Naive thymus-derived CD4-positive, alpha-beta T cell (primary cell): ENCODE data around the gene SOX5. TPM values are rescaled to one million over a fixed set of nuclear protein-coding genes. Genes with fewer than 3 reads are reported as not detected.

Source experiments
- ATAC-seq: fragments of 150-1000 bp; cut with Tn5 transposase; 2 replicates; pipeline ENCODE4 v1.10.0; 2021; ENCODE audit warnings: mild to moderate bottlenecking, moderate library complexity
- CTCF ChIA-PET: fragments of 350-600 bp; sonication (Branson Sonifier 250); formaldehyde crosslinking; loops from one replicate; lab custom pipeline; 2021; ENCODE audit warnings: antibody characterized with exemption; lab: Charles Lee
- POLR2A ChIA-PET: fragments of 350-600 bp; sonication (Branson Sonifier 250); formaldehyde crosslinking; loops from one replicate; lab custom pipeline; 2021; ENCODE audit warnings: antibody characterized with exemption, inconsistent platforms; lab: Charles Lee
- DNase-seq, 9 donors: peaks; one replicate each; pipeline versions ENCODE4 v3.0.0 to v3.0.0-alpha.2; 2020 to 2022; ENCODE audit warnings: mixed read lengths in 1 of 9
- H3K27ac ChIP-seq: one replicate; pipeline ENCODE4 v1.7.0; 2013; ENCODE audit warnings: mild to moderate bottlenecking, low read depth, low read length, moderate library complexity
- H3K27me3 ChIP-seq, 2 donors: one replicate each; pipeline ENCODE4 v1.7.0; 2013; ENCODE audit warnings: low read length in 2 of 2, mild to moderate bottlenecking in 2 of 2, moderate library complexity in 2 of 2; ENCODE audit not compliant: control insufficient read depth in 2 of 2, insufficient read depth in 2 of 2
- H3K36me3 ChIP-seq, 3 experiments: 1 replicate in 2 of 3; 2 replicates in 1 of 3; pipeline ENCODE4 v1.7.0; 2013; ENCODE audit warnings: low read length in 3 of 3, mild to moderate bottlenecking in 3 of 3, moderate library complexity in 1 of 3; ENCODE audit not compliant: insufficient read depth in 3 of 3, control insufficient read depth in 2 of 3
- H3K4me1 ChIP-seq, 2 donors: one replicate each; pipeline ENCODE4 v1.7.0; 2013; ENCODE audit warnings: low read length in 2 of 2, mild to moderate bottlenecking in 2 of 2, moderate library complexity in 1 of 2; ENCODE audit not compliant: control insufficient read depth in 2 of 2, insufficient read depth in 2 of 2
- H3K4me3 ChIP-seq: 2 replicates; pipeline ENCODE4 v1.7.0; 2013; ENCODE audit warnings: mild to moderate bottlenecking, low read length
- H3K9me3 ChIP-seq, 3 experiments: 1 replicate in 2 of 3; 2 replicates in 1 of 3; pipeline ENCODE4 v1.7.0; 2013; ENCODE audit warnings: low read length in 3 of 3; ENCODE audit not compliant: control insufficient read depth in 2 of 3
- H3K27ac Mint-ChIP-seq, 9 donors: one replicate each; pipeline ENCODE4 v1.8.0; 2020 to 2022; ENCODE audit warnings: mixed read lengths in 9 of 9, mild to moderate bottlenecking in 8 of 9, moderate library complexity in 5 of 9, inconsistent platforms in 2 of 9
- H3K27me3 Mint-ChIP-seq, 5 donors: one replicate each; pipeline ENCODE4 v1.8.0; 2021 to 2022; ENCODE audit warnings: mixed read lengths in 5 of 5, mild to moderate bottlenecking in 1 of 5
- H3K36me3 Mint-ChIP-seq, 5 donors: one replicate each; pipeline ENCODE4 v1.8.0; 2020 to 2022; ENCODE audit warnings: mixed read lengths in 5 of 5, mild to moderate bottlenecking in 3 of 5, inconsistent platforms in 1 of 5
- H3K4me1 Mint-ChIP-seq, 7 donors: one replicate each; pipeline ENCODE4 v1.8.0; 2020 to 2022; ENCODE audit warnings: mixed read lengths in 7 of 7, mild to moderate bottlenecking in 3 of 7, inconsistent platforms in 1 of 7
- H3K4me3 Mint-ChIP-seq, 10 donors: one replicate each; pipeline ENCODE4 v1.8.0; 2020 to 2022; ENCODE audit warnings: mild to moderate bottlenecking in 10 of 10, mixed read lengths in 10 of 10, moderate library complexity in 6 of 10, inconsistent platforms in 2 of 10
- H3K9me3 Mint-ChIP-seq, 11 donors: one replicate each; pipeline ENCODE4 v1.8.0; 2020 to 2022; ENCODE audit warnings: mixed read lengths in 11 of 11, mild to moderate bottlenecking in 4 of 11, inconsistent platforms in 1 of 11, moderate library complexity in 1 of 11
- intact Hi-C, 2 donors: fragments of 100-400 bp; cut with micrococcal nuclease; formaldehyde crosslinking; loops; one replicate each; pipeline ENCODE4 v1.15.1; 2023
- polyA plus RNA-seq, 2 donors: library from polyadenylated mRNA; unstranded; fragments of 300-500 nt; fragmentation: Illumina TruSeq; gene quantifications; one replicate each; pipeline ENCODE4 v1.2.3, GENCODE V29; 2021
- total RNA-seq, 6 experiments: library from RNA in 5 of 6; stranded (reverse) in 5 of 6; gene quantifications; 1 replicate in 5 of 6; 2 replicates in 1 of 6; pipeline ENCODE4 v1.2.3 and lab custom pipeline; 2021 to 2026

SOX5 gene
- total and polyA plus RNA-seq, 7 experiments from 2014 or later = 0.05 TPM; not detected in 6

- no peak overlapping the region for H3K4me3 Mint-ChIP-seq
- POLR2A ChIA-PET = no interaction called here
Observed at GRCh38 chr12:23626791-23627190, 322.7 kb downstream of the SOX5 start.

GRCh38 chr12:23621900-23622299 lies 327.6 kb downstream of the SOX5 start:
- CTCF ChIA-PET = no interaction called here
- no peaks in the 10 kb centered on the region for H3K36me3 ChIP-seq
- no peak overlapping the region for H3K4me3 Mint-ChIP-seq
- no peaks in the 10 kb centered on the region for H3K4me1 Mint-ChIP-seq
- no peak overlapping the region for H3K4me3 ChIP-seq
- peaks cover 0 to 11% (median 3%) of the 10 kb centered on the region in 11 donors for H3K9me3 Mint-ChIP-seq
- intact Hi-C loops = no loop called here
- H3K36me3 Mint-ChIP-seq = no peaks in the 10 kb centered on the region
- DNase-seq (no peak), ATAC-seq (no peak)
- no peaks in the 10 kb centered on the region for H3K27me3 ChIP-seq
- no peaks in the 10 kb centered on the region for H3K4me1 ChIP-seq
- no peaks in the 10 kb centered on the region for H3K9me3 ChIP-seq
- POLR2A ChIA-PET = no interaction called here
- no peaks in the 10 kb centered on the region for H3K27me3 Mint-ChIP-seq
- H3K27ac Mint-ChIP-seq = no peak overlapping the region
- no peak overlapping the region for H3K27ac ChIP-seq

More at GRCh38 chr12:23626791-23627190, 322.7 kb downstream of the SOX5 start:
- Histone ChIP-seq H3K27ac (no peak overlapping the region), H3K4me3 (no peak overlapping the region), H3K36me3 (no peaks in the 10 kb centered on the region), H3K9me3 (no peaks in the 10 kb centered on the region), H3K4me1 (no peaks in the 10 kb centered on the region), H3K27me3 (no peaks in the 10 kb centered on the region)
- Mint-ChIP-seq H3K27me3 (no peaks in the 10 kb centered on the region), H3K4me1 (no peaks in the 10 kb centered on the region), H3K9me3 (peaks cover 0 to 11% (median 2%) of the 10 kb centered on the region in 11 donors), H3K27ac (no peak overlapping the region), H3K36me3 (no peaks in the 10 kb centered on the region)
- no peak for ATAC-seq
- DNase-seq = no peak
- intact Hi-C loops = no loop called here
- CTCF ChIA-PET = no interaction called here

- ChIA-PET CTCF (no interaction called here), POLR2A (no interaction called here)
- no peaks in the 10 kb centered on the region for H3K27me3 Mint-ChIP-seq
- no peaks in the 10 kb centered on the region for H3K4me1 ChIP-seq
- no peak for ATAC-seq
- intact Hi-C loops = no loop called here
- peaks cover 0 to 5% (median 0%) of the 10 kb centered on the region in 3 experiments for H3K9me3 ChIP-seq
- H3K4me3 ChIP-seq = no peak overlapping the region
- no peaks in the 10 kb centered on the region for H3K4me1 Mint-ChIP-seq
- no peak overlapping the region for H3K4me3 Mint-ChIP-seq
- H3K27me3 ChIP-seq = no peaks in the 10 kb centered on the region
- H3K36me3 ChIP-seq = no peaks in the 10 kb centered on the region
- no peak overlapping the region for H3K27ac Mint-ChIP-seq
- peaks cover 0 to 9% (median 4%) of the 10 kb centered on the region in 11 donors for H3K9me3 Mint-ChIP-seq
- no peak overlapping the region for H3K27ac ChIP-seq
- DNase-seq = no peak
- no peaks in the 10 kb centered on the region for H3K36me3 Mint-ChIP-seq
Observed at GRCh38 chr12:23618718-23619117, 330.8 kb downstream of the SOX5 start.

- CTCF ChIA-PET = no interaction called here
- Histone ChIP-seq H3K36me3 (no peaks in the 10 kb centered on the region), H3K9me3 (peaks cover 0 to 5% (median 0%) of the 10 kb centered on the region in 3 experiments), H3K27ac (no peak overlapping the region), H3K4me1 (no peaks in the 10 kb centered on the region), H3K4me3 (no peak overlapping the region), H3K27me3 (no peaks in the 10 kb centered on the region)
- Mint-ChIP-seq H3K27ac (no peak overlapping the region), H3K4me1 (no peaks in the 10 kb centered on the region), H3K36me3 (no peaks in the 10 kb centered on the region), H3K27me3 (no peaks in the 10 kb centered on the region), H3K4me3 (no peak overlapping the region), H3K9me3 (peaks cover 0 to 9% (median 4%) of the 10 kb centered on the region in 11 donors)
- POLR2A ChIA-PET = no interaction called here
- intact Hi-C loops = no loop called here
- no peak for ATAC-seq
- no peak for DNase-seq
Observed at GRCh38 chr12:23617749-23618148, 331.7 kb downstream of the SOX5 start.

- ATAC-seq (no peak), DNase-seq (no peak)
- no peaks in the 10 kb centered on the region for H3K4me1 Mint-ChIP-seq
- no peak overlapping the region for H3K4me3 ChIP-seq
- no peaks in the 10 kb centered on the region for H3K36me3 Mint-ChIP-seq
- intact Hi-C loops = no loop called here
- CTCF ChIA-PET = no interaction called here
- no peaks in the 10 kb centered on the region for H3K27me3 Mint-ChIP-seq
- H3K4me1 ChIP-seq = no peaks in the 10 kb centered on the region
- no peak overlapping the region for H3K27ac Mint-ChIP-seq
- H3K4me3 Mint-ChIP-seq = no peak overlapping the region
- H3K9me3 ChIP-seq = peaks cover 0 to 5% (median 0%) of the 10 kb centered on the region in 3 experiments
- POLR2A ChIA-PET = no interaction called here
- no peaks in the 10 kb centered on the region for H3K27me3 ChIP-seq
- H3K36me3 ChIP-seq = no peaks in the 10 kb centered on the region
- H3K27ac ChIP-seq = no peak overlapping the region
- H3K9me3 Mint-ChIP-seq = peaks cover 0 to 9% (median 4%) of the 10 kb centered on the region in 11 donors
Observed at GRCh38 chr12:23614280-23614679, 335.2 kb downstream of the SOX5 start.

- H3K27ac ChIP-seq = no peak overlapping the region
- H3K9me3 ChIP-seq = peaks cover 0 to 4% (median 0%) of the 10 kb centered on the region in 3 experiments
- no peak for ATAC-seq
- no peak for DNase-seq
- Mint-ChIP-seq H3K9me3 (peaks cover 0 to 11% (median 4%) of the 10 kb centered on the region in 11 donors), H3K4me1 (no peaks in the 10 kb centered on the region), H3K27me3 (no peaks in the 10 kb centered on the region), H3K36me3 (no peaks in the 10 kb centered on the region), H3K4me3 (no peak overlapping the region), H3K27ac (no peak overlapping the region)
- H3K36me3 ChIP-seq = no peaks in the 10 kb centered on the region
- H3K27me3 ChIP-seq = no peaks in the 10 kb centered on the region
- ChIA-PET POLR2A (no interaction called here), CTCF (no interaction called here)
- intact Hi-C loops = no loop called here
- H3K4me3 ChIP-seq = no peak overlapping the region
- H3K4me1 ChIP-seq = no peaks in the 10 kb centered on the region
Observed at GRCh38 chr12:23611320-23611719, 338.1 kb downstream of the SOX5 start.

GRCh38 chr12:23600919-23601318 lies 348.6 kb downstream of the SOX5 start:
- peaks cover 0 to 4% (median 0%) of the 10 kb centered on the region in 5 donors for H3K36me3 Mint-ChIP-seq
- intact Hi-C loops = no loop called here
- ATAC-seq (no peak), DNase-seq (no peak)
- no peak overlapping the region for H3K4me3 ChIP-seq
- no peaks in the 10 kb centered on the region for H3K4me1 ChIP-seq
- H3K27me3 Mint-ChIP-seq = no peaks in the 10 kb centered on the region
- peaks cover 5 to 22% (median 10%) of the 10 kb centered on the region in 11 donors for H3K9me3 Mint-ChIP-seq
- no peaks in the 10 kb centered on the region for H3K36me3 ChIP-seq
- H3K4me1 Mint-ChIP-seq = no peaks in the 10 kb centered on the region
- H3K27me3 ChIP-seq = no peaks in the 10 kb centered on the region
- peaks cover 0 to 4% (median 0%) of the 10 kb centered on the region in 3 experiments for H3K9me3 ChIP-seq
- H3K4me3 Mint-ChIP-seq = no peak overlapping the region
- POLR2A ChIA-PET = no interaction called here
- CTCF ChIA-PET = no interaction called here
- H3K27ac Mint-ChIP-seq = no peak overlapping the region
- no peak overlapping the region for H3K27ac ChIP-seq
